DND-41 (cell line): ENCODE results near the gene C13orf46.

Source experiments
- ATAC-seq: fragments of 200-7000 bp; cut with Tn5 transposase; 3 replicates; pipeline ENCODE4 v1.9.1; 2021; ENCODE audit warnings: low read depth; ENCODE audit not compliant: insufficient read depth
- DNase-seq: peaks from one replicate; pipeline ENCODE4 v3.0.0-alpha.2; 2020
- H2AFZ ChIP-seq: 2 replicates; pipeline ENCODE4 v1.6.0; 2012; ENCODE audit warnings: low read depth, low read length
- H3K27ac ChIP-seq: 2 replicates; pipeline ENCODE4 v1.5.1; 2012; ENCODE audit warnings: low read length, inconsistent platforms
- H3K27me3 ChIP-seq: fragments of 200-600 bp; sonication (generic); 2 replicates; pipeline ENCODE4 v1.6.0; 2012; ENCODE audit warnings: low read length, mild to moderate bottlenecking, inconsistent platforms; ENCODE audit not compliant: insufficient read depth, poor library complexity
- H3K36me3 ChIP-seq: 2 replicates; pipeline ENCODE4 v1.5.1; 2012; ENCODE audit warnings: low read length, inconsistent platforms; ENCODE audit not compliant: insufficient read depth
- H3K4me1 ChIP-seq: 2 replicates; pipeline ENCODE4 v1.5.1; 2012; ENCODE audit warnings: mild to moderate bottlenecking, low read length; ENCODE audit not compliant: insufficient read depth
- H3K4me2 ChIP-seq: 2 replicates; pipeline ENCODE4 v1.6.0; 2012; ENCODE audit warnings: mild to moderate bottlenecking, moderate library complexity, low read length, inconsistent platforms; ENCODE audit not compliant: insufficient read depth
- H3K4me3 ChIP-seq, 2 experiments: fragments of 200-600 bp in 1 of 2; shearing (Covaris generic) in 1 of 2; 2 replicates each; pipeline ENCODE4 v1.5.1; 2012 to 2016; ENCODE audit warnings: inconsistent platforms in 2 of 2, low read length in 2 of 2, mild to moderate bottlenecking in 2 of 2, low read depth in 1 of 2, moderate library complexity in 1 of 2
- H3K79me2 ChIP-seq: 2 replicates; pipeline ENCODE4 v1.6.0; 2012; ENCODE audit warnings: low read length, inconsistent platforms; ENCODE audit not compliant: insufficient read depth
- H3K9ac ChIP-seq: 2 replicates; pipeline ENCODE4 v1.6.0; 2012; ENCODE audit warnings: low read depth, mild to moderate bottlenecking, inconsistent platforms, low read length, moderate library complexity
- H3K9me3 ChIP-seq: 2 replicates; pipeline ENCODE4 v1.5.1; 2012; ENCODE audit warnings: low read length, moderate library complexity, mild to moderate bottlenecking, inconsistent platforms; ENCODE audit not compliant: insufficient read depth, severe bottlenecking
- H4K20me1 ChIP-seq: 2 replicates; pipeline ENCODE4 v1.6.0; 2012; ENCODE audit warnings: low read length; ENCODE audit not compliant: insufficient read depth
- EZH2 ChIP-seq: IDR thresholded peaks from 3 replicates; pipeline ENCODE4 v1.6.1; 2012; ENCODE audit warnings: borderline replicate concordance, low read depth, mild to moderate bottlenecking, moderate library complexity, low read length, inconsistent platforms; ENCODE audit not compliant: severe bottlenecking
- TF ChIP-seq, protein P1 (sequence below): IDR thresholded peaks from 2 replicates; pipeline ENCODE4 v1.5.1; 2012; ENCODE audit warnings: borderline replicate concordance, low read length, moderate library complexity, mild to moderate bottlenecking; ENCODE audit not compliant: poor library complexity, severe bottlenecking; ENCODE audit errors: extremely low read depth

C13orf46 gene

DNA sequence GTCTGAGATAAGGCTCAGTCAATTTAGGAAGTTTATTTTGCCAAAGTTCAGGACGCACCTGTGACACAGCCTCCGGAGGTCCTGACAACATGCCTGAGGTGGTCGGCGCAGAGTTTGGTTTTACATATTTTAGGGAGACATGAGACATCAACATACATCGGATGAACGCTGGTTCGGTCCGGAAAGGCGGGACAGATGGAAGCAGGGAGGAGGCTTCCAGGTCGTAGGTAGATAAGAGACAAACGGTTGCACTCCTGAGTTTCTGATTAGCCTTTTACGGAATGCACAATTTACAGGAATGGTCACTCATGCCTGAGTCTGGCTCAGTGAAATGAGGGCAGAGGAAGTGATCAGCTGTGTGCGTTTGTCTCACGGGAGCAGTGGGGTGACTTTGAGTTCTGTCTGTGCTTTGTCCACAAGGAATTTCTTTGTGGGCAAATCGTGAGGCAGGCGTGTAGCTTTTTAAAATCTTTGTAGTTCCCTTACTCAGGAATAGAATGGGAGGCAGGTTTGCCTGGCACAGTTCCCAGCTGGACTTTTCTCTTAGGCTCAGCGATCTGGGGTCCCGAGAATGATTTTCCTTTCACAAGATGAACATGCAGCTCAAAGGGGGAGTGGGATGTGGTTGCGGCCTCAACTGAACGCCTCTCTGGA lies 36.2 kb downstream of the C13orf46 start:
- no peak for DNase-seq
- H3K27ac ChIP-seq = no peak overlapping the region
- H3K9me3 ChIP-seq = no peaks in the 10 kb centered on the region
- no peaks in the 10 kb centered on the region for H3K36me3 ChIP-seq
- no peak overlapping the region for H3K4me2 ChIP-seq
- no peaks in the 10 kb centered on the region for H3K79me2 ChIP-seq
- H3K27me3 ChIP-seq = no peaks in the 10 kb centered on the region
- TF ChIP-seq, protein P1, sequence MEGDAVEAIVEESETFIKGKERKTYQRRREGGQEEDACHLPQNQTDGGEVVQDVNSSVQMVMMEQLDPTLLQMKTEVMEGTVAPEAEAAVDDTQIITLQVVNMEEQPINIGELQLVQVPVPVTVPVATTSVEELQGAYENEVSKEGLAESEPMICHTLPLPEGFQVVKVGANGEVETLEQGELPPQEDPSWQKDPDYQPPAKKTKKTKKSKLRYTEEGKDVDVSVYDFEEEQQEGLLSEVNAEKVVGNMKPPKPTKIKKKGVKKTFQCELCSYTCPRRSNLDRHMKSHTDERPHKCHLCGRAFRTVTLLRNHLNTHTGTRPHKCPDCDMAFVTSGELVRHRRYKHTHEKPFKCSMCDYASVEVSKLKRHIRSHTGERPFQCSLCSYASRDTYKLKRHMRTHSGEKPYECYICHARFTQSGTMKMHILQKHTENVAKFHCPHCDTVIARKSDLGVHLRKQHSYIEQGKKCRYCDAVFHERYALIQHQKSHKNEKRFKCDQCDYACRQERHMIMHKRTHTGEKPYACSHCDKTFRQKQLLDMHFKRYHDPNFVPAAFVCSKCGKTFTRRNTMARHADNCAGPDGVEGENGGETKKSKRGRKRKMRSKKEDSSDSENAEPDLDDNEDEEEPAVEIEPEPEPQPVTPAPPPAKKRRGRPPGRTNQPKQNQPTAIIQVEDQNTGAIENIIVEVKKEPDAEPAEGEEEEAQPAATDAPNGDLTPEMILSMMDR = no peak
- TF ChIP-seq EZH2 = no peak
- no peak overlapping the region for H3K4me3 ChIP-seq
- H3K4me1 ChIP-seq = no peaks in the 10 kb centered on the region
- H4K20me1 ChIP-seq = no peaks in the 10 kb centered on the region; the same call in 1 of the 2 replicates
- no peak overlapping the region for H2AFZ ChIP-seq
- no peak overlapping the region for H3K9ac ChIP-seq
- ATAC-seq = no peak

DNA sequence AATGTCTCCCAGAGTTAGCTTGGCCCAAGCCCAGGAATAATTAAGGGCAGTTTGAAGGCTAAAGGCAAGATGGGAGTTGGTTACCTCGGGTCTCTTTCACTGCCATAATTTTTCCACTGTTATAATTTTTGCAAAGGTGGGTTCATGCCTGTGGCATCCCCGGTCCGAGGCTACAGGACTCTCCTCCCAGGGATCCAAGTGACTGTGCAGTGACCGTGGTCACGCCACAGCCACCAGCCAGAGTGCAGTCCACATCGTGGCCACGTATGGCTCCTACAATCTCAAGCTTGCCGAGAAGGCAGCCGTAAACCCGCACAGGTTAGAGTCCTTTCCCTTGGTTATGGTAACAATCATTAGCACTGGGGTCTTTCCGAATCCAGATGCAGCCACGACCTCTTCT lies 36.8 kb downstream of the C13orf46 start:
- ATAC-seq = no peak
- TF ChIP-seq EZH2 = no peak
- TF ChIP-seq, protein P1 = no peak
- H3K4me2 ChIP-seq = no peak overlapping the region

DNA sequence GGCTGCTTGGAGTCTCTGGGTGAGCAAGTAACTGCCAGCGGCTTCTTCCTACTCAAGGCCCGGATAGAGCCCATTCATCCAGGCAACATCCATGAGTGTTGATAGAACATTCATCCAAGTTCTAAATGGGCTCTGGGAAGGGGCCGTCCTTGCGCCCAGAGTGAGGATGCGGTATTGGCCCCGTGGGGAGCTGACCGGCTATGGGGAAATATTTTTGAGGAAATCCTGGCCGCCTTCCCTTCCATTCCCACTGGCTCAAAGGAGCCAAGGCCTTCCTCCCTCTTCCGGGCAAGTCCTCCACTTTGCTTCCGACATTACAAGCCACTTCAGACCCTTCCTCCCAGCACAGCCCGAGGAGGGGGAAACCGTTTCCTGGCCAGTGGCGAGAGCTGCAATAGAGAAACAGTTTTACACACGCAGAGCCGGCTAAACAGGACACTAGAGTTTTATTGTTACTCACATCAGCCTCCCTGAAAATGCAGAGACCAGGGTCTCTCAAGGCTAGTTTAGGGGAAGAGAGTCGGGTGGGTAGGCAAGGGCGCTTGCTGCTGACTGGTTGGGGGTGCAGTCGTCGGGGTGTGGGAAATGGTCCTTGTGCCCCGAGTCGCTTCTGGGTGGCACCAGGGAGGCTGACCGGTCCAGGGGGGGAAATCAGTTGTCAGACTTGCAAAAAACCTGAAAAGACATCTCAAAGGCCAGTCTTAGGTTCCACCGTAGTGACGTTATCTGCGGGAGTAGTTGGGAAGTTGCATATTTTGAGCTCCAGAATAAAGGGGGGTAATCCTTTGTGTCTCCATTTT lies 37.5 kb downstream of the C13orf46 start:
- TF ChIP-seq EZH2 = no peak
- TF ChIP-seq, protein P1 = no peak
- H3K9me3 ChIP-seq = no peaks in the 10 kb centered on the region
- DNase-seq = no peak
- ATAC-seq = no peak
- H3K9ac ChIP-seq = no peak overlapping the region
- H4K20me1 ChIP-seq = no peaks in the 10 kb centered on the region; the same call in 1 of the 2 replicates
- no peaks in the 10 kb centered on the region for H3K4me1 ChIP-seq
- H3K36me3 ChIP-seq = no peaks in the 10 kb centered on the region
- no peaks in the 10 kb centered on the region for H3K79me2 ChIP-seq
- no peak overlapping the region for H3K4me3 ChIP-seq
- no peak overlapping the region for H2AFZ ChIP-seq
- H3K27me3 ChIP-seq = no peaks in the 10 kb centered on the region
- H3K27ac ChIP-seq = no peak overlapping the region
- no peak overlapping the region for H3K4me2 ChIP-seq

More for the DNA sequence above, 36.8 kb downstream of the C13orf46 start:
- Histone ChIP-seq H3K4me3 (no peak overlapping the region), H3K27ac (no peak overlapping the region), H3K9ac (no peak overlapping the region), H3K4me1 (no peaks in the 10 kb centered on the region), H3K27me3 (no peaks in the 10 kb centered on the region), H3K79me2 (no peaks in the 10 kb centered on the region), H3K9me3 (no peaks in the 10 kb centered on the region), H4K20me1 (no peaks in the 10 kb centered on the region; the same call in 1 of the 2 replicates), H3K36me3 (no peaks in the 10 kb centered on the region), H2AFZ (no peak overlapping the region)
- DNase-seq = no peak
